ENCODE measurements around the gene GPX7.
A peak's percentile ranks its signal among the peaks of the same experiment; 100 is the strongest.

Gene GPX7

GRCh38 chr1:52588027-52588426 lies 14.1 kb upstream of the GPX7 start:
- no peak for DNase-seq (ENCODE audit: low read depth)

GRCh38 chr1:52588535-52588934 lies 13.6 kb upstream of the GPX7 start:
- DNase-seq (ENCODE audit: low read depth) = no peak

GRCh38 chr1:52590266-52590665 lies 11.9 kb upstream of the GPX7 start:
- no peak for DNase-seq (ENCODE audit: low read depth)

- no peak for DNase-seq (ENCODE audit: low read depth)
Measured at GRCh38 chr1:52592637-52593323, 9.4 kb upstream of the GPX7 start.

- peak; percentile 47 for DNase-seq (ENCODE audit: low read depth)
Measured at GRCh38 chr1:52593495-52593894, 8.7 kb upstream of the GPX7 start.

GRCh38 chr1:52595061-52595460 lies 7.1 kb upstream of the GPX7 start:
- no peak for DNase-seq (ENCODE audit: low read depth)

GRCh38 chr1:52597912-52598311 lies 4.3 kb upstream of the GPX7 start:
- no peak for DNase-seq (ENCODE audit: low read depth)

GRCh38 chr1:52598729-52599128 lies 3.4 kb upstream of the GPX7 start:
- DNase-seq (ENCODE audit: low read depth) = no peak

- DNase-seq (ENCODE audit: low read depth) = no peak
Measured at GRCh38 chr1:52599236-52599635, 2.9 kb upstream of the GPX7 start.

- no peak for DNase-seq (ENCODE audit: low read depth)
Measured at GRCh38 chr1:52600533-52601179, 1.5 kb upstream of the GPX7 start.

- no peak for DNase-seq (ENCODE audit: low read depth)
Measured at GRCh38 chr1:52601519-52601918, 652 bp upstream of the GPX7 start.

- peak; percentile 19 for DNase-seq (ENCODE audit: low read depth)
Measured at GRCh38 chr1:52602856-52603600, 857 bp downstream of the GPX7 start.

- DNase-seq (ENCODE audit: low read depth) = no peak
Measured at GRCh38 chr1:52603630-52604029, 1.5 kb downstream of the GPX7 start.

GRCh38 chr1:52604063-52604770 lies 2.0 kb downstream of the GPX7 start:
- DNase-seq (ENCODE audit: low read depth) = peak; percentile 15

- DNase-seq (ENCODE audit: low read depth) = no peak
Measured at GRCh38 chr1:52613636-52614373, 11.6 kb downstream of the GPX7 start.

- DNase-seq (ENCODE audit: low read depth) = no peak
Measured at GRCh38 chr1:52614671-52615070, 12.5 kb downstream of the GPX7 start.

- DNase-seq (ENCODE audit: low read depth) = no peak
Measured at GRCh38 chr1:52615489-52616042, 13.4 kb downstream of the GPX7 start.

- DNase-seq (ENCODE audit: low read depth) = no peak
Measured at GRCh38 chr1:52621950-52622349, 19.8 kb downstream of the GPX7 start.

GRCh38 chr1:52623812-52624211 lies 21.6 kb downstream of the GPX7 start:
- DNase-seq (ENCODE audit: low read depth) = no peak

- DNase-seq (ENCODE audit: low read depth) = no peak
Measured at GRCh38 chr1:52627028-52627427, 24.9 kb downstream of the GPX7 start.

GRCh38 chr1:52628614-52629324 lies 26.6 kb downstream of the GPX7 start:
- DNase-seq (ENCODE audit: low read depth) = peak; percentile 6
